SK-N-SH (cell line): ENCODE results near the gene AFF1. TPM values are rescaled to one million over a fixed set of nuclear protein-coding genes. Genes with fewer than 3 reads are reported as not detected.
A peak's percentile ranks its signal among the peaks of the same experiment; 100 is the strongest.

ENCODE experiments used
- CTCF ChIA-PET: fragments of 300-600, 350-600 bp; formaldehyde crosslinking; extraction: SDS; loops from one replicate; lab custom pipeline; 2021; lab: Yijun Ruan, JAX
- POLR2A ChIA-PET: fragments of 350-600 bp; sonication (Branson Sonifier 250); formaldehyde crosslinking; extraction: SDS; loops from one replicate; lab custom pipeline; 2020; ENCODE audit warnings: antibody characterized with exemption, inconsistent platforms; lab: Yijun Ruan, JAX
- DNase-seq: peaks from one replicate; pipeline ENCODE4 v3.0.0; 2012
- H2AFZ ChIP-seq: fragments of 200-600 bp; sonication (generic); 2 replicates; pipeline ENCODE4 v1.8.1; 2016; ENCODE audit warnings: antibody characterized with exemption, mild to moderate bottlenecking, low read depth
- H3F3A ChIP-seq: fragments of 200-600 bp; sonication (generic); replicated peaks from 2 replicates; pipeline ENCODE3; 2016; ENCODE audit warnings: antibody characterized with exemption, mild to moderate bottlenecking; ENCODE audit not compliant: insufficient read depth
- H3K27ac ChIP-seq, 2 experiments: fragments of 200-500 bp in 1 of 2; fragments of 200-600 bp in 1 of 2; sonication (Bioruptor generic) in 1 of 2; sonication (generic), shearing (Covaris generic) in 1 of 2; 2 replicates each; pipeline versions ENCODE4 v1.5.1 to v1.6.1; 2014 to 2016; ENCODE audit warnings: low read depth in 2 of 2, inconsistent platforms in 1 of 2, low read length in 1 of 2, mild to moderate bottlenecking in 1 of 2, mixed read lengths in 1 of 2
- H3K27me3 ChIP-seq: fragments of 200-600 bp; sonication (generic), shearing (Covaris generic); 2 replicates; pipeline ENCODE4 v1.6.1; 2016; ENCODE audit warnings: mixed run types; ENCODE audit not compliant: insufficient read depth
- H3K36me3 ChIP-seq, 2 experiments: fragments of 200-500 bp in 1 of 2; fragments of 200-600 bp in 1 of 2; sonication (Bioruptor generic) in 1 of 2; sonication (generic) in 1 of 2; replicated peaks in 1 of 2; 2 replicates each; pipeline versions ENCODE3 to v1.5.1; 2014 to 2016; ENCODE audit warnings: low read length in 1 of 2, mild to moderate bottlenecking in 1 of 2; ENCODE audit not compliant: insufficient read depth in 2 of 2, control insufficient read depth in 1 of 2
- H3K4me1 ChIP-seq, 2 experiments: fragments of 200-500 bp in 1 of 2; fragments of 200-600 bp in 1 of 2; sonication (Bioruptor generic) in 1 of 2; sonication (generic), shearing (Covaris generic) in 1 of 2; 2 replicates each; pipeline versions ENCODE4 v1.5.1 to v1.6.1; 2014 to 2016; ENCODE audit warnings: low read depth in 1 of 2, low read length in 1 of 2, mixed run types in 1 of 2; ENCODE audit not compliant: insufficient read depth in 2 of 2, control insufficient read depth in 1 of 2
- H3K4me2 ChIP-seq: fragments of 200-600 bp; sonication (generic), shearing (Covaris generic); 2 replicates; pipeline ENCODE4 v1.6.1; 2017; ENCODE audit warnings: mixed run types
- H3K4me3 ChIP-seq, 2 experiments: fragments of 200-500 bp in 1 of 2; fragments of 200-600 bp in 1 of 2; sonication (Bioruptor generic) in 1 of 2; sonication (generic), shearing (Covaris generic) in 1 of 2; 2 replicates each; pipeline versions ENCODE4 v1.5.1 to v1.8.1; 2014 to 2016; ENCODE audit warnings: low read depth in 2 of 2, inconsistent platforms in 1 of 2, low read length in 1 of 2, mild to moderate bottlenecking in 1 of 2, mixed read lengths in 1 of 2, moderate library complexity in 1 of 2
- H3K79me2 ChIP-seq: fragments of 200-600 bp; sonication (generic); 2 replicates; pipeline ENCODE4 v1.8.1; 2017; ENCODE audit warnings: mild to moderate bottlenecking; ENCODE audit not compliant: insufficient read depth
- H3K9ac ChIP-seq: fragments of 200-600 bp; sonication (generic); 2 replicates; pipeline ENCODE4 v1.6.1; 2017; ENCODE audit warnings: mixed run types
- H3K9me2 ChIP-seq: fragments of 200-600 bp; sonication (generic); 2 replicates; pipeline ENCODE4 v1.6.1; 2017; ENCODE audit warnings: mixed run types
- H3K9me3 ChIP-seq: fragments of 200-600 bp; sonication (generic); 2 replicates; pipeline ENCODE4 v1.6.1; 2017; ENCODE audit warnings: mixed run types, mild to moderate bottlenecking, moderate library complexity
- H4K20me1 ChIP-seq: fragments of 200-600 bp; sonication (generic); 2 replicates; pipeline ENCODE4 v1.6.1; 2017; ENCODE audit warnings: mild to moderate bottlenecking, mixed run types; ENCODE audit not compliant: insufficient read depth
- FOSL2 ChIP-seq: IDR thresholded peaks from 2 replicates; pipeline ENCODE4 v1.4.0; 2012; ENCODE audit warnings: low read depth, mild to moderate bottlenecking, moderate library complexity, borderline replicate concordance
- NRF1 ChIP-seq: IDR thresholded peaks from 2 replicates; pipeline ENCODE4 v1.6.1; 2012; ENCODE audit warnings: low read depth, mild to moderate bottlenecking, low read length
- POLR2AphosphoS5 ChIP-seq: IDR thresholded peaks from 2 replicates; pipeline ENCODE4 v1.6.1; 2012; ENCODE audit warnings: low read depth, low read length
- RCOR1 ChIP-seq: fragments of 150-350 bp; IDR thresholded peaks from 2 replicates; pipeline ENCODE4 v1.6.1; 2017; ENCODE audit warnings: antibody characterized with exemption, low read length
- RFX5 ChIP-seq: IDR thresholded peaks from 2 replicates; pipeline ENCODE4 v1.6.1; 2012; ENCODE audit warnings: mild to moderate bottlenecking, improper control_type of control experiment, low read length
- RXRA ChIP-seq: IDR thresholded peaks from 2 replicates; pipeline ENCODE4 v1.4.0; 2012; ENCODE audit warnings: low read depth, mild to moderate bottlenecking, borderline replicate concordance
- SIN3A ChIP-seq: IDR thresholded peaks from 2 replicates; pipeline ENCODE4 v1.6.1; 2012; ENCODE audit warnings: low read depth, mild to moderate bottlenecking, low read length, moderate library complexity, borderline replicate concordance
- TCF12 ChIP-seq: IDR thresholded peaks from 2 replicates; pipeline ENCODE4 v1.4.0; 2012
- WGBS: methylation state at CpG from one replicate; pipeline ENCODE4 v1.1.6; 2017; ENCODE audit warnings: low lambda C conversion rate; 5-methylcytosine and 5-hydroxymethylcytosine counted together
- polyA plus RNA-seq, 3 experiments: library from polyadenylated mRNA; depleted of rRNA; stranded (reverse); fragments of >200 nt; gene quantifications; 2 replicates each; pipeline ENCODE4 v1.2.3, GENCODE V29; 2012
- TF ChIP-seq, protein P1 (sequence below): IDR thresholded peaks from 2 replicates; pipeline ENCODE4 v1.4.0; 2012; ENCODE audit warnings: low read depth, borderline replicate concordance
- TF ChIP-seq, protein P2 (sequence below): IDR thresholded peaks from 2 replicates; pipeline ENCODE4 v1.4.0; 2012; ENCODE audit warnings: low read depth
- TF ChIP-seq, protein P3 (sequence below): IDR thresholded peaks from 2 replicates; pipeline ENCODE4; 2012
- TF ChIP-seq, protein P4 (sequence below): fragments of 150-350 bp; IDR thresholded peaks from 2 replicates; pipeline ENCODE4 v1.6.1; 2016; ENCODE audit warnings: mild to moderate bottlenecking, low read depth, low read length
- TF ChIP-seq, protein P5 (sequence below): IDR thresholded peaks from 2 replicates; pipeline ENCODE4 v1.6.1; 2012; ENCODE audit warnings: mild to moderate bottlenecking, low read depth, low read length, moderate library complexity

AFF1 gene
- polyA plus RNA-seq, 1 of the 3 experiments (the other 2 are of a cell fraction), result 2.7 TPM

DNA sequence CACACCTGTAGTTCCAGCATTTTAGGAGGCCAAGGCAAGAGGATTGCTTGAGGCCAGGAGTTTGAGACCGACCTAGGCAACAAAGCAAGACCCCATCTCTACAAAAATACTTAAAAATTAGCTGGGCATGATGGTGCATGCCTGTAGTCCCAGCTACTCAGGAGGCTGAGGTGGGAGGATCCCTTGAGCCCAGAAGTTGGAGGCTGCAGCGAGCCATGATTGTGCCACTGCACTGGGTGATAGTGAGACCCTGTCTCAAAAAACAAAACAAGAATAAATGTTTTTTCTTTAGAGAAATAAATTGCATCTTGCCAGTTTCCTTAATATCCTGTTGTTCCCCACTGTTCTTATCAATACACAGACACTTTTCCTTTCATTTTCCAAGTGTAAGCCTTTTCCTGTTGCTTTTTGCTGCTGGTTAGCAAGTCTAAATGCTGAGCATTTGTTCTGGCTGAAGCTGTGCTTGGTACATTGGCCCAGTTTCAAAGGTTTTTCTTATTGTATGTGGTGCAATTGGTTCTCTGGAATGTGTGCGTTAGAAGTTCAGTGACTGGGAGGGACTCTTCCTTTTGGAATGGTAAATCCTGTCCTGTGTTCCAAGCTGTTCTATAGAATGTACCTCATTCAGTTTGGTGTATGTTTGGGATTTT lies 98.2 kb downstream of the AFF1 start:
- Histone ChIP-seq H3K9me3 (no peaks in the 10 kb centered on the region), H3K9me2 (no peaks in the 10 kb centered on the region), H3K79me2 (peaks cover 78% of the 10 kb centered on the region), H3K27me3 (no peaks in the 10 kb centered on the region), H3F3A (no peaks in the 10 kb centered on the region), H3K27ac (peak overlapping the region; percentile 14 to 50; a peak in 3 of 4 replicates), H3K4me2 (peak overlapping the region; percentile 71), H2AFZ (no peak overlapping the region), H3K4me3 (peak overlapping the region in 1 of 2 experiments; percentile 25; a peak in 1 of 4 replicates), H4K20me1 (no peaks in the 10 kb centered on the region), H3K4me1 (peaks cover 41 to 45% of the 10 kb centered on the region in 2 experiments; a peak in 3 of 4 replicates), H3K9ac (no peak overlapping the region), H3K36me3 (no peaks in the 10 kb centered on the region)
- WGBS, result 81% methylated on average over 3 of the region's 3 CpGs
- no peak for TF ChIP-seq TCF12
- no peak for TF ChIP-seq RCOR1
- TF ChIP-seq POLR2AphosphoS5, result no peak
- TF ChIP-seq RXRA, result no peak
- TF ChIP-seq, protein P1, sequence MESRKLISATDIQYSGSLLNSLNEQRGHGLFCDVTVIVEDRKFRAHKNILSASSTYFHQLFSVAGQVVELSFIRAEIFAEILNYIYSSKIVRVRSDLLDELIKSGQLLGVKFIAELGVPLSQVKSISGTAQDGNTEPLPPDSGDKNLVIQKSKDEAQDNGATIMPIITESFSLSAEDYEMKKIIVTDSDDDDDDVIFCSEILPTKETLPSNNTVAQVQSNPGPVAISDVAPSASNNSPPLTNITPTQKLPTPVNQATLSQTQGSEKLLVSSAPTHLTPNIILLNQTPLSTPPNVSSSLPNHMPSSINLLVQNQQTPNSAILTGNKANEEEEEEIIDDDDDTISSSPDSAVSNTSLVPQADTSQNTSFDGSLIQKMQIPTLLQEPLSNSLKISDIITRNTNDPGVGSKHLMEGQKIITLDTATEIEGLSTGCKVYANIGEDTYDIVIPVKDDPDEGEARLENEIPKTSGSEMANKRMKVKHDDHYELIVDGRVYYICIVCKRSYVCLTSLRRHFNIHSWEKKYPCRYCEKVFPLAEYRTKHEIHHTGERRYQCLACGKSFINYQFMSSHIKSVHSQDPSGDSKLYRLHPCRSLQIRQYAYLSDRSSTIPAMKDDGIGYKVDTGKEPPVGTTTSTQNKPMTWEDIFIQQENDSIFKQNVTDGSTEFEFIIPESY, result no peak
- TF ChIP-seq, protein P2, sequence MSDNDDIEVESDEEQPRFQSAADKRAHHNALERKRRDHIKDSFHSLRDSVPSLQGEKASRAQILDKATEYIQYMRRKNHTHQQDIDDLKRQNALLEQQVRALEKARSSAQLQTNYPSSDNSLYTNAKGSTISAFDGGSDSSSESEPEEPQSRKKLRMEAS, result no peak
- TF ChIP-seq NRF1, result no peak
- TF ChIP-seq FOSL2, result no peak
- TF ChIP-seq, protein P3, sequence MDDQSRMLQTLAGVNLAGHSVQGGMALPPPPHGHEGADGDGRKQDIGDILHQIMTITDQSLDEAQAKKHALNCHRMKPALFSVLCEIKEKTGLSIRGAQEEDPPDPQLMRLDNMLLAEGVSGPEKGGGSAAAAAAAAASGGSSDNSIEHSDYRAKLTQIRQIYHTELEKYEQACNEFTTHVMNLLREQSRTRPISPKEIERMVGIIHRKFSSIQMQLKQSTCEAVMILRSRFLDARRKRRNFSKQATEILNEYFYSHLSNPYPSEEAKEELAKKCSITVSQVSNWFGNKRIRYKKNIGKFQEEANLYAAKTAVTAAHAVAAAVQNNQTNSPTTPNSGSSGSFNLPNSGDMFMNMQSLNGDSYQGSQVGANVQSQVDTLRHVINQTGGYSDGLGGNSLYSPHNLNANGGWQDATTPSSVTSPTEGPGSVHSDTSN, result no peak
- TF ChIP-seq, protein P4, sequence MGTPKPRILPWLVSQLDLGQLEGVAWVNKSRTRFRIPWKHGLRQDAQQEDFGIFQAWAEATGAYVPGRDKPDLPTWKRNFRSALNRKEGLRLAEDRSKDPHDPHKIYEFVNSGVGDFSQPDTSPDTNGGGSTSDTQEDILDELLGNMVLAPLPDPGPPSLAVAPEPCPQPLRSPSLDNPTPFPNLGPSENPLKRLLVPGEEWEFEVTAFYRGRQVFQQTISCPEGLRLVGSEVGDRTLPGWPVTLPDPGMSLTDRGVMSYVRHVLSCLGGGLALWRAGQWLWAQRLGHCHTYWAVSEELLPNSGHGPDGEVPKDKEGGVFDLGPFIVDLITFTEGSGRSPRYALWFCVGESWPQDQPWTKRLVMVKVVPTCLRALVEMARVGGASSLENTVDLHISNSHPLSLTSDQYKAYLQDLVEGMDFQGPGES, result no peak
- TF ChIP-seq SIN3A, result no peak
- ChIA-PET POLR2A (no interaction called here), CTCF (interaction anchor here (0.9 to 1.5 kb wide), 3 partner anchors 26 to 537 kb away, joined by 3 to 5 read pairs (median 3); no protein-coding TSS in a partner anchor)
- DNase-seq, result no peak

DNA sequence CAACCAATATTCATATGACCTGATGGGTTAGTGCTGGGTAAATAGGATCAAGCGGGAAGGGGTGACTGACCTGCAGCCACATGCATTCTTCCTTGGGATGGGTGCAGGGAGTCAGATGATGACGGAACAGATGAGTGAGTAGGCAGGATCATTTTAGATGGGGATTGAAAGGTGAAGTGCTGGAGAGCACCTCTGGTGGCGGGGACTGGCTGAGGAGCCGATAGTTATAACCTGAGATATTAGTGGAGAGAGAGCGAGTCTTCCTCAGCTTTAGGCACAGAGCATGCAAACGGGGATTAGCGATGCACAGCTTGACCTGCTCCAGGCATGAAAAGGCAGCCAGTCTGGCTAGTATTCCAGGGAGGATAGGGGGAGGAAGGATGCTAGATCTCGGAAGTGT lies 99.1 kb downstream of the AFF1 start:
- H3K9ac ChIP-seq, result no peak overlapping the region
- 94% methylated on average over 7 of the region's 8 CpGs for WGBS
- CTCF ChIA-PET, result interaction anchor here (1.0 to 2.2 kb wide), 2 partner anchors 25 to 60 kb away, joined by 3 to 6 read pairs; no protein-coding TSS in a partner anchor
- TF ChIP-seq TCF12, result no peak
- TF ChIP-seq, protein P5, sequence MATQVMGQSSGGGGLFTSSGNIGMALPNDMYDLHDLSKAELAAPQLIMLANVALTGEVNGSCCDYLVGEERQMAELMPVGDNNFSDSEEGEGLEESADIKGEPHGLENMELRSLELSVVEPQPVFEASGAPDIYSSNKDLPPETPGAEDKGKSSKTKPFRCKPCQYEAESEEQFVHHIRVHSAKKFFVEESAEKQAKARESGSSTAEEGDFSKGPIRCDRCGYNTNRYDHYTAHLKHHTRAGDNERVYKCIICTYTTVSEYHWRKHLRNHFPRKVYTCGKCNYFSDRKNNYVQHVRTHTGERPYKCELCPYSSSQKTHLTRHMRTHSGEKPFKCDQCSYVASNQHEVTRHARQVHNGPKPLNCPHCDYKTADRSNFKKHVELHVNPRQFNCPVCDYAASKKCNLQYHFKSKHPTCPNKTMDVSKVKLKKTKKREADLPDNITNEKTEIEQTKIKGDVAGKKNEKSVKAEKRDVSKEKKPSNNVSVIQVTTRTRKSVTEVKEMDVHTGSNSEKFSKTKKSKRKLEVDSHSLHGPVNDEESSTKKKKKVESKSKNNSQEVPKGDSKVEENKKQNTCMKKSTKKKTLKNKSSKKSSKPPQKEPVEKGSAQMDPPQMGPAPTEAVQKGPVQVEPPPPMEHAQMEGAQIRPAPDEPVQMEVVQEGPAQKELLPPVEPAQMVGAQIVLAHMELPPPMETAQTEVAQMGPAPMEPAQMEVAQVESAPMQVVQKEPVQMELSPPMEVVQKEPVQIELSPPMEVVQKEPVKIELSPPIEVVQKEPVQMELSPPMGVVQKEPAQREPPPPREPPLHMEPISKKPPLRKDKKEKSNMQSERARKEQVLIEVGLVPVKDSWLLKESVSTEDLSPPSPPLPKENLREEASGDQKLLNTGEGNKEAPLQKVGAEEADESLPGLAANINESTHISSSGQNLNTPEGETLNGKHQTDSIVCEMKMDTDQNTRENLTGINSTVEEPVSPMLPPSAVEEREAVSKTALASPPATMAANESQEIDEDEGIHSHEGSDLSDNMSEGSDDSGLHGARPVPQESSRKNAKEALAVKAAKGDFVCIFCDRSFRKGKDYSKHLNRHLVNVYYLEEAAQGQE, result peak; percentile 6; the same call in 1 of the 2 replicates
- no peak for TF ChIP-seq RFX5
- TF ChIP-seq, all 33 proteins: peak for 1
- peaks cover 6% of the 10 kb centered on the region for H3F3A ChIP-seq
- peaks cover 48 to 54% of the 10 kb centered on the region in 2 experiments; a peak in 3 of 4 replicates for H3K4me1 ChIP-seq
- no peaks in the 10 kb centered on the region for H3K9me2 ChIP-seq
- H2AFZ ChIP-seq, result no peak overlapping the region
- H3K9me3 ChIP-seq, result no peaks in the 10 kb centered on the region
- no peak overlapping the region for H3K4me3 ChIP-seq
- DNase-seq, result no peak
- no peaks in the 10 kb centered on the region for H3K36me3 ChIP-seq
- no peaks in the 10 kb centered on the region for H4K20me1 ChIP-seq
- no peak overlapping the region for H3K27ac ChIP-seq
- POLR2A ChIA-PET, result no interaction called here
- H3K4me2 ChIP-seq, result no peak overlapping the region
- H3K79me2 ChIP-seq, result peaks cover 77% of the 10 kb centered on the region
- no peaks in the 10 kb centered on the region for H3K27me3 ChIP-seq
